GM19438 (cell line): Measurements from ENCODE around the gene PSTK.

Experiments used
- ATAC-seq: cut with Tn5 transposase; IDR thresholded peaks from one replicate; pipeline ENCODE4 v1.9.1; 2021; ENCODE audit warnings: low read depth; ENCODE audit not compliant: unreplicated experiment

Gene PSTK

DNA sequence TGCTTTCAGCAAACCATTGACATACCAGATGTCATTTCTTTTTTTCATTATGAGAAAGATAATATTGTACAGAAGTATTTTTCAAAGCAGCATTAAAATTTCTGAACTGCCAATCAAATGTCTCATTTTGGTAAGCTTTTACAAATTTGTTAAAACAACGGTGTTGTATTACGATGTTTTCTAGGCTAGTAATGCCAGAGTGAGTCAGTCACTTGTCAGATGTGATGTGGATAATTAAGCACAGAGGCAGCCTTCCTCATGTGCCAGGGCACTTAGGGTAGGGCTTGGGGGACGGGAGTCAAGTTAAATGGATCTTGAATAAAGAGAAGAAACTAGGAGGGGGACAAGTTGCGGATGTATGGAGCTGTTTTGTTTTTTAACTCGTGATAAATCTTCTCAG lies 10.1 kb downstream of the PSTK start:
- no peak for ATAC-seq

DNA sequence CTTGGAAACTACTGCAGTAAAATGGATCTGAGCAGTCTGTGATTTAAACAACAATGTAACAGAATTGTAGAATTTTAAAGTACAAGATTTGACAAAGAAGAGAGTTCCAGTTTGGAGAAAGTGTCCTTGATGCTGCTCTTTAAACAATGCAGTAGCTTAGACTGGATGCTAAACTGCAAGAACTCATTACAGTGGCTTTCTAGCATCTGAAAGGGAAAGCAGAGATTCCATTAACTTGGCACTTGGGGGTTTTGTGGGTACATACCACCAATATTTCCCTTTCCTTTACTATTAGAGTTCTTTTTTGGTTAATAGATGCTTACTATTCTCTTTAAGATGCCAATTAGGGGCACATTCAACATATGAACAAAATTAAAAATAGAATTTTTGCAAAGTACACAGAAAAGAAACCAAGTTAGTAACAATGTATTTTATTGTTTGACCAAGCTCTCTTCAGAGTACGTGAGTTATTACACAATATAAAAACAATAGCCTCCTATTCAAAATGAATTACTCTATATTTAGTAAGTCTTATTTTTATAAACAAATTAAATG lies 11.9 kb downstream of the PSTK start:
- ATAC-seq: no peak

GRCh38 chr10:122993797-122994336 lies 13.7 kb downstream of the PSTK start:
- no peak for ATAC-seq

- no peak for ATAC-seq
These were observed 15.7 kb downstream of the PSTK start for GRCh38 chr10:122995936-122996335.

- ATAC-seq: no peak
These were observed 17.7 kb downstream of the PSTK start for GRCh38 chr10:122997864-122998263.

DNA sequence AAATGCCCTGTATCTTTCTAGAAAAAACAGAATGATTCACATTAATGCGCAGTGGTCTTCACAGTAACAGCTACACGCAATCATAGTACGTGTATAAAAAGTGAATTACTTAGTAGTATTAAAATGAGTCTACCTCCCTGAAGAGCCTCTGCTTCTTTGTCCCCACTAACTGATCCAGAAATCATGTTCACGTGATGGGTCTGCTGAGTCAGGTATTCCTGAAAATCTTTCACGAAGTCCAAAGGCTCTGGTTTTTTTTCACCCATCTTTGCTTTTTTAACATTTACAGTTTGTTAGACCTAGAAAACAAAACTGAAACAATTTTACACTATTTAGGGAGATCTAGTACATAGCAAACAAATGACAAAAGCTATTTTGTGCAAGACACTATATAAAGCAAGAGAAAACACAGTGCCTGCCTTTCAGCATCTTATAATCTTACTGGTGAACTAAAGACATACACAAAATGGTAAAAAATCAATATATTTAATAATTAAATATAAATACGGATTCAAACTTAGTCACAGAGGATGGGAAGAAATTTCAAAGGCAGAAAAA lies 18.2 kb downstream of the PSTK start:
- ATAC-seq: no peak

DNA sequence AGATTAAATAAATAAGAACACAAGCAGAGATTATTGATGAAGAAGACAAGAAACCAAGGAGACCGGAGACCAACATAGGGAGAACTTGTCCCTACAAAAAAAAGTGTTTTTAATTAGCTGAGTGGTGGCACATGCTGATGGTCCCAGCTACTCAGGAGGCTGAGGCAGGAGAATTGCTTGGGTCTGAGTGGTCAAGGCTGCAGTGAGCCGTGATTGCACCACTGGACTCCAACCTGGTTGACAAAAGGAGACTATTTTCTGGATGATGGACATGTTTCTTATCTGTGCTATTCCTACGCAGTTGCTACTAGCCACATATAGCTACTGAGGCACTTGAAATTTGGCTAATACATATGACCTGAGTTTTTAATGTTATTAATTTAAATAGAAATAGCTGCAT lies 18.7 kb downstream of the PSTK start:
- ATAC-seq: no peak

- ATAC-seq: no peak
These were observed 19.1 kb downstream of the PSTK start for GRCh38 chr10:122999347-122999746.

DNA sequence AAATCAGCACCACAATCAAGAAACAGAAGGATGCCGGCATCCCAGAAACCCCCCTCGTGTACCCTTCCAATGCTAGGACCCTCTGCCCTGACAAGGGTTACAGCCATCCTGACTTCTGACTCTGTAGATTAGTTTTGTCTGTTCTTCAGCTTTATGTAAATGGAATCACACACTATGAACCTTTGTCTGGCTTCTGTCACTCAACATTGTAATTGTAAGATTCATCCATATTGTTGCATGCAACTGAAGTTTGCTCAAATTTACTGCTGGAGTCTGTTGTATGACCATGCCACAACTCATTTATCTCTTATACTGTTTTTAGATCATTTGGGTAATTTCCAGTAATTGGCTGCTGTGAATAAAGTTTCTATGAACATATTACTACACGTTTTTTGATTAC lies 20.0 kb downstream of the PSTK start:
- no peak for ATAC-seq

- no peak for ATAC-seq
These were observed 21.2 kb downstream of the PSTK start for GRCh38 chr10:123001370-123001769.

GRCh38 chr10:123004298-123004697 lies 24.1 kb downstream of the PSTK start:
- no peak for ATAC-seq

GRCh38 chr10:123007558-123008354 lies 27.6 kb downstream of the PSTK start:
- ATAC-seq: peak; percentile 43

GRCh38 chr10:123008355-123009104 lies 28.3 kb downstream of the PSTK start, which contains the start of the genes ACADSB and IKZF5:
ACADSB (plus strand) TSS chr10:123009006; CDS start chr10:123009030, 24 bp downstream.
IKZF5 (minus strand) TSS chr10:123008795; CDS start chr10:122998625, 10,170 bp downstream.
- peak; percentile 75 for ATAC-seq

GRCh38 chr10:123009105-123009820 lies 29.1 kb downstream of the PSTK start:
- ATAC-seq: peak; percentile 8

DNA sequence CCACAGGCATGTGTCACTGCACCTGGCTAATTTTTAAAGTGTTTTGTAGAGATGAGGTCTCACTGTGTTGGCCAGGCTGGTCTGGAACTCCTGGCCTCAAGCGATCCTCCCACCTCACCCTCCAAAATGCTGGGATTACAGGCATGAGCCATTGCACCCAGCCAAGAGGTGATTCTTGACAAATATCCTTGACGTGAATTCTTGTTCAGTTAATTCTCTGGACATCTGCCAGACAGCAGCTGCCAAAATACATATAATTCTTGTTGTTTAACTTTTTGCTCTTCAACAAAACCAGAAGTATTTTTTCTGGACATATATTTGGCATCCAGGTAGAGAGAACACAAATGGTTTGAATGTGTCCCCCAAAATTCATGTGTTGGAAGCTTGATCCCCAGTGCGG lies 31.8 kb downstream of the PSTK start:
- no peak for ATAC-seq

DNA sequence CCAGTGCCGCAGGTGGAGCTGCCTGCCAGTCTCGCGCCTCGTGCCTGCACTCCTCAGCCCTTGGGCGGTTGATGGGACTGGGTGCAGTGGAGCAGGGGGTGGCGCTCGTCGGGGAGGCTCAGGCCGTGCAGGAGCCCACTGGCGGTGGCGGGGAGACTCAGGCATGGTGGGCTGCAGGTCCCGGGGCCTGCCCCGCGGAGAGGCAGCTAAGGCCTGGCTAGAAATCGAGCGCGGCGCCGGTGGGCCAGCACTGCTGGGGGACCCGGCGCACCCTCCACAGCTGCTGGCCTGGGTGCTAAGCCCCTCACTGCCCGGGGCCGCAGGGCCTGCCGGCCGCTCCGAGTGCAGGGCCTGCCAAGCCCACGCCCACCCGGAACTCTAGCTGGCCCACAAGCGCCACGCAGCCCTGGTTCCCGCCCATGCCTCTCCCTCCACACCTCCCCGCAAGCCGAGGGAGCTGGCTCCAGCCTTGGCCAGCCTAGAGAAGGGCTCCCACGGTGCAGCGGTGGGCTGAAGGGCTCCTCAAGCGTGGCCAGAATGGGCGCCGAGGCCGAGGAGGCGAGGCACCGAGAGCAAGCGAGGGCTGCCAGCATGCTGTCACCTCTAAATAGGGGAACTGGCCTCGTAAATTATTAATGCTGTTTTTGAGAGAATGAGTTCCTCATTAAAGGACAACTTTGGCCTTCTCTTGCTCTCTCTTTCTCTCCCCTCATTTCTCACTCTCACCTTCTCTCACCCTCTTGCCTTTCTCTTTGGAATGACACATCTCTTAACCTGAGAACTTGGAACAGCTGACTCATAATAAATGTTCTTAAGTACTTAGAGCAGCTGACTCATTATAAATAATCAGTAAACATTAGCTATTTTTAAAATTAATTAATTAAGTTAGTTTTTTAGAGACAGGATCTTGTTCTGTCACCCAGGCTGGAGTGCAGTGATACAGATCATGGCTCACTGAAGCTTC lies 33.5 kb downstream of the PSTK start:
- no peak for ATAC-seq

DNA sequence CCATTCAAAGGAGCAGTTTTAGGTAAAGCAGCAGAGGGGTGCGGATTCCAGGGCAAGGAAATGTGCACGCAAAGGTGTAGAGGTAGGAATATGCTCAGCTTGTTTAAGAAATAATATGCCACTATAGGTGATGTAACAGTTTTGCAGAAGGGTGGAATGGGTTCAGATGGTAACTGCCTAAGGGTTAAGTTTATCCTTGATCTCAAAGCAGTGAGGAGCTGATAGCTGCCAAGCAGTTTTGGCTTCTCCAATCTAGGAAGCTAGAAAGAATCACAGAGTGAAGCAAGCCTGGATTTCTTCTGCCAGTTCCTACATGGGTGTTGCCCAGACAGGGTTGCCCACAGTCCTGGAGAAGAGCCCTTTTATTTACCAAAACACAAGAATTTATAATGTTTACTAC lies 34.6 kb downstream of the PSTK start:
- ATAC-seq: no peak

- no peak for ATAC-seq
These were observed 36.0 kb downstream of the PSTK start for GRCh38 chr10:123016228-123016627.
